ENCODE data around the gene MESP2.

Gene MESP2

GRCh38 chr15:89756897-89757296 lies 19.2 kb upstream of the MESP2 start:
- DNase-seq, result no peak

GRCh38 chr15:89758283-89758682 lies 17.8 kb upstream of the MESP2 start:
- no peak for DNase-seq

- no peak for DNase-seq
Measured at GRCh38 chr15:89758981-89759380, 17.2 kb upstream of the MESP2 start.

GRCh38 chr15:89759835-89760234 lies 16.3 kb upstream of the MESP2 start:
- DNase-seq, result no peak

- DNase-seq, result peak; percentile 35
Measured at GRCh38 chr15:89760303-89761008, 15.7 kb upstream of the MESP2 start.

- no peak for DNase-seq
Measured at GRCh38 chr15:89761009-89761831, 14.9 kb upstream of the MESP2 start.

- DNase-seq, result no peak
Measured at GRCh38 chr15:89761929-89762328, 14.2 kb upstream of the MESP2 start.

- DNase-seq, result no peak
Measured at GRCh38 chr15:89765694-89766093, 10.4 kb upstream of the MESP2 start.

GRCh38 chr15:89766357-89767311 lies 9.5 kb upstream of the MESP2 start:
- DNase-seq, result no peak

- DNase-seq, result no peak
Measured at GRCh38 chr15:89767411-89767915, 8.7 kb upstream of the MESP2 start.

- no peak for DNase-seq
Measured at GRCh38 chr15:89768071-89768500, 8.0 kb upstream of the MESP2 start.

GRCh38 chr15:89769366-89769765 lies 6.8 kb upstream of the MESP2 start:
- DNase-seq, result no peak

GRCh38 chr15:89770041-89770440 lies 6.1 kb upstream of the MESP2 start:
- DNase-seq, result no peak

- no peak for DNase-seq
Measured at GRCh38 chr15:89772932-89773583, 3.1 kb upstream of the MESP2 start.

GRCh38 chr15:89774492-89774891 lies 1.6 kb upstream of the MESP2 start:
- no peak for DNase-seq

GRCh38 chr15:89775815-89776214 lies 317 bp upstream of the MESP2 start:
- no peak for DNase-seq

GRCh38 chr15:89777073-89777751 lies 1.1 kb downstream of the MESP2 start:
- no peak for DNase-seq

- DNase-seq, result no peak
Measured at GRCh38 chr15:89777782-89778380, 1.7 kb downstream of the MESP2 start.

GRCh38 chr15:89778861-89779260 lies 2.7 kb downstream of the MESP2 start:
- no peak for DNase-seq

GRCh38 chr15:89780601-89781000 lies 4.5 kb downstream of the MESP2 start:
- DNase-seq, result no peak

GRCh38 chr15:89781055-89781454 lies 4.9 kb downstream of the MESP2 start:
- DNase-seq, result peak; percentile 71
